H9 (cell line): ENCODE measurements around the gene FOLR1. TPM values are rescaled to one million over a fixed set of nuclear protein-coding genes. Genes with fewer than 3 reads are reported as not detected.

Experiments used
- DNase-seq: peaks from one replicate; pipeline ENCODE4 v3.0.0-alpha.2; 2017
- H2AFZ ChIP-seq: one replicate; pipeline ENCODE4 v1.6.1; 2013; ENCODE audit warnings: mild to moderate bottlenecking, low read length, control low read depth, moderate library complexity
- H2AK5ac ChIP-seq: 2 replicates; pipeline ENCODE4 v1.6.1; 2013; ENCODE audit warnings: low read length, control low read depth, mixed read lengths; ENCODE audit not compliant: insufficient read length
- H2BK120ac ChIP-seq: one replicate; pipeline ENCODE4 v1.6.1; 2013; ENCODE audit warnings: low read depth, mild to moderate bottlenecking, low read length, control low read depth, inconsistent platforms; ENCODE audit not compliant: poor library complexity, severe bottlenecking
- H2BK12ac ChIP-seq: 2 replicates; pipeline ENCODE4 v1.6.1; 2013; ENCODE audit warnings: low read length, control low read depth, mixed read lengths, low read depth; ENCODE audit not compliant: insufficient read length
- H2BK15ac ChIP-seq: 2 replicates; pipeline ENCODE4 v1.6.1; 2013; ENCODE audit warnings: low read depth, low read length, control low read depth
- H2BK20ac ChIP-seq: one replicate; pipeline ENCODE4 v1.6.1; 2013; ENCODE audit warnings: low read depth, mild to moderate bottlenecking, low read length, control low read depth, inconsistent platforms; ENCODE audit not compliant: poor library complexity, severe bottlenecking
- H2BK5ac ChIP-seq: 2 replicates; pipeline ENCODE4 v1.6.1; 2013; ENCODE audit warnings: low read length, control low read depth, mixed read lengths; ENCODE audit not compliant: insufficient read length
- H3K14ac ChIP-seq: 2 replicates; pipeline ENCODE4 v1.6.1; 2013; ENCODE audit warnings: low read length, control low read depth; ENCODE audit not compliant: insufficient read depth
- H3K18ac ChIP-seq: 2 replicates; pipeline ENCODE4 v1.6.1; 2013; ENCODE audit warnings: low read depth, mild to moderate bottlenecking, mixed read lengths, low read length, control low read depth; ENCODE audit not compliant: insufficient read length
- H3K23ac ChIP-seq: 2 replicates; pipeline ENCODE4 v1.6.1; 2013; ENCODE audit warnings: low read length, control low read depth, mixed read lengths, low read depth; ENCODE audit not compliant: insufficient read length
- H3K23me2 ChIP-seq: 2 replicates; pipeline ENCODE4 v1.6.1; 2013; ENCODE audit warnings: low read depth, mild to moderate bottlenecking, mixed read lengths, low read length, control low read depth; ENCODE audit not compliant: insufficient read length, poor library complexity, severe bottlenecking
- H3K27ac ChIP-seq: 2 replicates; pipeline ENCODE4 v1.5.1; 2013; ENCODE audit warnings: low read length, control low read depth, mixed read lengths, low read depth; ENCODE audit not compliant: insufficient read length
- H3K27me3 ChIP-seq: 2 replicates; pipeline ENCODE4 v1.6.1; 2013; ENCODE audit warnings: low read length, control low read depth, inconsistent platforms; ENCODE audit not compliant: insufficient read depth
- H3K4ac ChIP-seq: 2 replicates; pipeline ENCODE4 v1.6.1; 2013; ENCODE audit warnings: low read depth, mild to moderate bottlenecking, control low read depth, inconsistent platforms, low read length, moderate library complexity
- H3K4me1 ChIP-seq: 2 replicates; pipeline ENCODE4 v1.6.1; 2013; ENCODE audit warnings: low read length, control low read depth, inconsistent platforms; ENCODE audit not compliant: insufficient read depth
- H3K4me2 ChIP-seq: 2 replicates; pipeline ENCODE4 v1.6.1; 2013; ENCODE audit warnings: low read length, control low read depth, mixed read lengths; ENCODE audit not compliant: insufficient read length, insufficient read depth
- H3K56ac ChIP-seq: 2 replicates; pipeline ENCODE4 v1.6.1; 2013; ENCODE audit warnings: low read depth, mild to moderate bottlenecking, mixed read lengths, low read length, control low read depth; ENCODE audit not compliant: insufficient read length
- H3K79me1 ChIP-seq: 2 replicates; pipeline ENCODE4 v1.6.1; 2013; ENCODE audit warnings: low read depth, mild to moderate bottlenecking, moderate library complexity, low read length, control low read depth, inconsistent platforms; ENCODE audit not compliant: insufficient read depth, poor library complexity, severe bottlenecking
- H3K79me2 ChIP-seq: 2 replicates; pipeline ENCODE4 v1.6.1; 2013; ENCODE audit warnings: low read length, control low read depth, inconsistent platforms; ENCODE audit not compliant: insufficient read depth
- H3K9ac ChIP-seq: 2 replicates; pipeline ENCODE4 v1.6.1; 2013; ENCODE audit warnings: low read length, control low read depth, mixed read lengths; ENCODE audit not compliant: insufficient read length; ENCODE audit errors: extremely low read depth
- H3K9me3 ChIP-seq: one replicate; pipeline ENCODE4 v1.6.1; 2013; ENCODE audit warnings: low read depth, low read length, inconsistent platforms; ENCODE audit not compliant: control insufficient read depth
- H3T11ph ChIP-seq: one replicate; pipeline ENCODE4 v1.6.1; 2013; ENCODE audit warnings: mild to moderate bottlenecking, low read length, control low read depth, inconsistent platforms
- H4K20me1 ChIP-seq: one replicate; pipeline ENCODE4 v1.6.1; 2013; ENCODE audit not compliant: control insufficient read depth, insufficient read length, insufficient read depth
- H4K5ac ChIP-seq: 2 replicates; pipeline ENCODE4 v1.6.1; 2013; ENCODE audit warnings: low read depth, mild to moderate bottlenecking, mixed read lengths, low read length, control low read depth; ENCODE audit not compliant: insufficient read length
- H4K8ac ChIP-seq: replicated peaks from 2 replicates; pipeline ENCODE4 v1.6.1; 2013; ENCODE audit warnings: low read length, control low read depth, mixed read lengths, low read depth; ENCODE audit not compliant: insufficient read length
- H4K91ac ChIP-seq: 2 replicates; pipeline ENCODE4 v1.6.1; 2013; ENCODE audit warnings: low read depth, mild to moderate bottlenecking, moderate library complexity, mixed read lengths, low read length, control low read depth; ENCODE audit not compliant: insufficient read length
- H3K27ac Mint-ChIP-seq, 3 experiments: 2 replicates in 2 of 3; 3 replicates in 1 of 3; pipeline ENCODE4 v1.8.0; 2020 to 2021; ENCODE audit warnings: mixed read lengths in 3 of 3, mild to moderate bottlenecking in 1 of 3, moderate library complexity in 1 of 3
- H3K27me3 Mint-ChIP-seq: 2 replicates; pipeline ENCODE4 v1.8.0; 2021; ENCODE audit warnings: low read depth, mild to moderate bottlenecking, moderate library complexity, mixed read lengths
- H3K36me3 Mint-ChIP-seq, 3 experiments: 2 replicates in 2 of 3; 3 replicates in 1 of 3; pipeline ENCODE4 v1.8.0; 2020 to 2021; ENCODE audit warnings: low read depth in 3 of 3, mixed read lengths in 3 of 3; ENCODE audit not compliant: insufficient read depth in 1 of 3
- H3K4me1 Mint-ChIP-seq, 2 experiments: 2 replicates each; pipeline ENCODE4 v1.8.0; 2020; ENCODE audit warnings: mixed read lengths in 2 of 2
- H3K4me3 Mint-ChIP-seq, 2 experiments: 2 replicates in 1 of 2; 3 replicates in 1 of 2; pipeline ENCODE4 v1.8.0; 2020 to 2021; ENCODE audit warnings: mild to moderate bottlenecking in 2 of 2, mixed read lengths in 2 of 2, moderate library complexity in 1 of 2
- H3K9me3 Mint-ChIP-seq, 2 experiments: 2 replicates in 1 of 2; 3 replicates in 1 of 2; pipeline ENCODE4 v1.8.0; 2020; ENCODE audit warnings: mild to moderate bottlenecking in 2 of 2, mixed read lengths in 2 of 2, moderate library complexity in 1 of 2
- WGBS: extraction: QIAGEN DNeasy Blood & Tissue Kit; methylation state at CpG from one replicate; pipeline ENCODE4 v1.1.7; 2013; ENCODE audit warnings: missing lambda C conversion rate, low lambda C conversion rate, mixed read lengths; ENCODE audit not compliant: insufficient read length; ENCODE audit errors: extremely low coverage; 5-methylcytosine and 5-hydroxymethylcytosine counted together
- total RNA-seq: library from RNA; stranded (reverse); gene quantifications from 2 replicates; pipeline ENCODE4 v1.2.1, GENCODE V29; 2021
- TF ChIP-seq, protein P1 (sequence below): fragments of 200-600 bp; sonication (generic); conservative IDR thresholded peaks from 3 replicates; pipeline ENCODE4 v1.8.0; 2021; ENCODE audit warnings: antibody characterized with exemption, mild to moderate bottlenecking

Gene FOLR1
- total RNA-seq, 1 experiment from 2014 or later: 0.92 TPM

DNA sequence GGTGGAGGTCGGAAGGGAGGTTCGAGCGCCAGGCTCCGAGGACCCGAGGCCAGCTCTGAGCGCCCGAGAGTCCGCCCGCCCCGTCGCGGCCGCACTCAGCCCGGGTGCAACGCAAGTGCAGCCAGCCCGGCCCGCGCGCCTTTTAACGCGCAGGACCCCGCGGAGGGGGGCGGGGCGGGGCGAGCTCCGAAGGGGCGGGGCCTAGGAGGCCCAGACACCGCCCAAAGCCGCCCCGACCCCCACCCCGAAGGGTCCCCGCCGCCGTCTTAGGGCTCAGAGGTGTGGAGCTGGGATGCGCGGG, 52.1 kb downstream of the FOLR1 start, which contains the start of gene PHOX2A:
Gene PHOX2A, minus strand, starts transcription at position 117 of the 301 bp plus-strand sequence. CDS start 172 bp downstream, outside the sequence.
- Histone ChIP-seq H3T11ph (no peak within 1 kb of the TSS), H3K79me1 (no peaks in the 10 kb centered on the region), H3K4me1 (peaks cover 9% of the 10 kb centered on the region; the same call in 1 of the 2 replicates), H4K91ac (no peak within 1 kb of the TSS), H3K23me2 (peaks cover 24% of the 10 kb centered on the region), H2BK12ac (no peak within 1 kb of the TSS), H2BK120ac (no peak within 1 kb of the TSS), H3K18ac (no peak within 1 kb of the TSS), H2BK15ac (no peak within 1 kb of the TSS), H4K5ac (no peak within 1 kb of the TSS), H3K23ac (no peak within 1 kb of the TSS), H3K9me3 (no peaks in the 10 kb centered on the region), H3K14ac (no peak within 1 kb of the TSS), H2BK5ac (no peak within 1 kb of the TSS), H3K56ac (no peak within 1 kb of the TSS), H3K4ac (no peak within 1 kb of the TSS), H3K27ac (no peak within 1 kb of the TSS), H2AFZ (no peak within 1 kb of the TSS), H2BK20ac (no peak within 1 kb of the TSS), H3K27me3 (peaks cover 76% of the 10 kb centered on the region), H4K20me1 (no peaks in the 10 kb centered on the region), H2AK5ac (no peak within 1 kb of the TSS), H3K79me2 (no peaks in the 10 kb centered on the region), H3K9ac (no peak within 1 kb of the TSS), H4K8ac (no peak within 1 kb of the TSS), H3K4me2 (peak within 1 kb of the TSS; percentile 98)
- peak; percentile 65 for DNase-seq
- WGBS: no CpG with 5 or more reads among the region's 37 CpGs
- Mint-ChIP-seq H3K27me3 (peaks cover 44% of the 10 kb centered on the region), H3K9me3 (peaks cover 0 to 6% of the 10 kb centered on the region in 2 experiments; a peak in 3 of 5 replicates), H3K27ac (peak within 1 kb of the TSS in 1 of 3 experiments; percentile 3; a peak in 1 of 7 replicates), H3K36me3 (peaks cover 0 to 5% (median 0%) of the 10 kb centered on the region in 3 experiments; a peak in 3 of 7 replicates), H3K4me3 (peak within 1 kb of the TSS; percentile 63 to 77), H3K4me1 (peaks cover 23 to 40% of the 10 kb centered on the region in 2 experiments)
- TF ChIP-seq, protein P1, sequence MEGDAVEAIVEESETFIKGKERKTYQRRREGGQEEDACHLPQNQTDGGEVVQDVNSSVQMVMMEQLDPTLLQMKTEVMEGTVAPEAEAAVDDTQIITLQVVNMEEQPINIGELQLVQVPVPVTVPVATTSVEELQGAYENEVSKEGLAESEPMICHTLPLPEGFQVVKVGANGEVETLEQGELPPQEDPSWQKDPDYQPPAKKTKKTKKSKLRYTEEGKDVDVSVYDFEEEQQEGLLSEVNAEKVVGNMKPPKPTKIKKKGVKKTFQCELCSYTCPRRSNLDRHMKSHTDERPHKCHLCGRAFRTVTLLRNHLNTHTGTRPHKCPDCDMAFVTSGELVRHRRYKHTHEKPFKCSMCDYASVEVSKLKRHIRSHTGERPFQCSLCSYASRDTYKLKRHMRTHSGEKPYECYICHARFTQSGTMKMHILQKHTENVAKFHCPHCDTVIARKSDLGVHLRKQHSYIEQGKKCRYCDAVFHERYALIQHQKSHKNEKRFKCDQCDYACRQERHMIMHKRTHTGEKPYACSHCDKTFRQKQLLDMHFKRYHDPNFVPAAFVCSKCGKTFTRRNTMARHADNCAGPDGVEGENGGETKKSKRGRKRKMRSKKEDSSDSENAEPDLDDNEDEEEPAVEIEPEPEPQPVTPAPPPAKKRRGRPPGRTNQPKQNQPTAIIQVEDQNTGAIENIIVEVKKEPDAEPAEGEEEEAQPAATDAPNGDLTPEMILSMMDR: no peak
